ENCODE results near the gene METTL3. TPM values are rescaled to one million over a fixed set of nuclear protein-coding genes. Genes with fewer than 3 reads are reported as not detected.
"Not testable (repeated sequence)": the region's sequence is repeated elsewhere in the genome, so short reads cannot be mapped to it uniquely, and the experiment has no call there.

METTL3 gene
- polyA plus RNA-seq, 1 experiment, result 66.3 TPM

DNA sequence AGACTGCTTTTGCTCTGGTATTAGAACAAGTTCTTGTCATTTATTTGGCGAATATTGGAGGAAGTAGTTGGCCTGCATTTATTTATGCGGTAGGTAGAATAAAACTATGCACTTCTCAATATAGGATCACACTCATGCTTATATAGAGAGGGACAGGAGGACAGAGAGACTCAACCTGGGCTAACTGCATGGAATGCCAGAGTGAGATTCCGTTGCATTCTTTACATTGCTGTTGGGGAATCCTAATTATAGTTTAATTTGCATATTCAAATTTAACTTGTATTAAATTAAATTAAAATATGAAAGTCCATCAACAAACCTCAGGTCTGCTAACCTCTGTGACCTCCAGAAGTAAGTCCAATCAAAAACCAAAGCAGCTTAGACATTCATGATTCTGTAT is 42.1 kb upstream of the METTL3 start:
- DNase-seq (ENCODE audit: low read depth, low spot score), result no peak
- no peak overlapping the region for H3K4me3 ChIP-seq (ENCODE audit: low read depth, low read length)
- no peaks in the 10 kb centered on the region for H3K9me3 ChIP-seq (ENCODE audit: control insufficient read depth, insufficient read depth, low read length)
- ChIA-PET POLR2A (no interaction called here), CTCF (no interaction called here)
- TF ChIP-seq, protein P1, sequence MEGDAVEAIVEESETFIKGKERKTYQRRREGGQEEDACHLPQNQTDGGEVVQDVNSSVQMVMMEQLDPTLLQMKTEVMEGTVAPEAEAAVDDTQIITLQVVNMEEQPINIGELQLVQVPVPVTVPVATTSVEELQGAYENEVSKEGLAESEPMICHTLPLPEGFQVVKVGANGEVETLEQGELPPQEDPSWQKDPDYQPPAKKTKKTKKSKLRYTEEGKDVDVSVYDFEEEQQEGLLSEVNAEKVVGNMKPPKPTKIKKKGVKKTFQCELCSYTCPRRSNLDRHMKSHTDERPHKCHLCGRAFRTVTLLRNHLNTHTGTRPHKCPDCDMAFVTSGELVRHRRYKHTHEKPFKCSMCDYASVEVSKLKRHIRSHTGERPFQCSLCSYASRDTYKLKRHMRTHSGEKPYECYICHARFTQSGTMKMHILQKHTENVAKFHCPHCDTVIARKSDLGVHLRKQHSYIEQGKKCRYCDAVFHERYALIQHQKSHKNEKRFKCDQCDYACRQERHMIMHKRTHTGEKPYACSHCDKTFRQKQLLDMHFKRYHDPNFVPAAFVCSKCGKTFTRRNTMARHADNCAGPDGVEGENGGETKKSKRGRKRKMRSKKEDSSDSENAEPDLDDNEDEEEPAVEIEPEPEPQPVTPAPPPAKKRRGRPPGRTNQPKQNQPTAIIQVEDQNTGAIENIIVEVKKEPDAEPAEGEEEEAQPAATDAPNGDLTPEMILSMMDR (IDR thresholded peaks at IDR 0.05; ENCODE audit: low read depth, low read length), result no peak
- H3K27ac ChIP-seq (ENCODE audit: low read depth, low read length), result no peak overlapping the region
- no peaks in the 10 kb centered on the region for H3K27me3 ChIP-seq (ENCODE audit: control insufficient read depth, insufficient read depth, low read length)

DNA sequence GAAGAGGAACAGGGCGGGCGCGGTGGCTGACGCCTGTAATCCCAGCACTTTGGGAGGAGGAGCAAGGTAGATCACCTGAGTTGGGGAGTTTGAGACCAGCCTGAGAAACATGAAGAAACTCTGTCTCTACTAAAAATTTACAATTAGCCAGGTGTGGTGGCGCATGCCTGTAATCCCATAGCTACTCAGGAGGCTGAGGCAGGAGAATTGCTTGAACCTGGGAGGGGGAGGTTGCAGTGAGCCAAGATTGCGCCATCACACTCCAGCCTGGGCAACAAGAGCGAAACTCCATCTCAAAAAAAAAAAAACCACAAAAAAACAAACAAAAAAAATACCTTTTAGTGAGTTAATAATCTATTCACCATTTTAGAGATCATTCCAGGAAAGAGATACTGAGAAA is 33.4 kb upstream of the METTL3 start:
- POLR2A ChIA-PET; DNase-seq (ENCODE audit: low read depth, low spot score); H3K4me3 ChIP-seq (ENCODE audit: low read depth, low read length); H3K9me3 ChIP-seq (ENCODE audit: control insufficient read depth, insufficient read depth, low read length); H3K27me3 ChIP-seq (ENCODE audit: control insufficient read depth, insufficient read depth, low read length); H3K27ac ChIP-seq (ENCODE audit: low read depth, low read length): not testable (repeated sequence)
- CTCF ChIA-PET, result interaction anchor here (0.6 kb wide), 1 partner anchor 68 kb away, joined by 4 read pairs; the partner anchor contains the start of genes RAB2B and TOX4

DNA sequence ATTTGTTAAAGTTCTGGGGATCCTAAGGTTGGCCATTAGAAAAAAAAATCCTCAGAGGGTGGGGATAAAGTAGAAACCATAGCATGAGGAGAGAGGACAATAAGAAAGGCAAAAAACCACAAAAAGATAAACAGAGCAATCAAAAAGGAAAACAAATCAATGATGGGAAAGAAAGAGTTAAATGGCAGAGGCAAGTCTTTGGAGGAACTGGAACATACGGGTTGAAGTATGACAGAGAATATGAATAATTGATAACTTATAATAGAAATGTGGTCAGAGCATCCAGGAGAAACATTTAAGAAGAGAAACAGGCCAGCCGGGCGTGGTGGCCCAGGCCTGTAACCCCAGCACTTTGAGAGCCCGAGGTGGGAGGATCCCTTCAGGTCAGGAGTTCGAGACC is 32.8 kb upstream of the METTL3 start:
- TF ChIP-seq, protein P1 (IDR thresholded peaks at IDR 0.05; ENCODE audit: low read depth, low read length), result no peak
- Histone ChIP-seq H3K4me3 (ENCODE audit: low read depth, low read length) (no peak overlapping the region), H3K27ac (ENCODE audit: low read depth, low read length) (no peak overlapping the region), H3K9me3 (ENCODE audit: control insufficient read depth, insufficient read depth, low read length) (no peaks in the 10 kb centered on the region), H3K27me3 (ENCODE audit: control insufficient read depth, insufficient read depth, low read length) (peaks cover 10% of the 10 kb centered on the region)
- POLR2A ChIA-PET, result no interaction called here
- DNase-seq (ENCODE audit: low read depth, low spot score), result no peak
- CTCF ChIA-PET, result no interaction called here

DNA sequence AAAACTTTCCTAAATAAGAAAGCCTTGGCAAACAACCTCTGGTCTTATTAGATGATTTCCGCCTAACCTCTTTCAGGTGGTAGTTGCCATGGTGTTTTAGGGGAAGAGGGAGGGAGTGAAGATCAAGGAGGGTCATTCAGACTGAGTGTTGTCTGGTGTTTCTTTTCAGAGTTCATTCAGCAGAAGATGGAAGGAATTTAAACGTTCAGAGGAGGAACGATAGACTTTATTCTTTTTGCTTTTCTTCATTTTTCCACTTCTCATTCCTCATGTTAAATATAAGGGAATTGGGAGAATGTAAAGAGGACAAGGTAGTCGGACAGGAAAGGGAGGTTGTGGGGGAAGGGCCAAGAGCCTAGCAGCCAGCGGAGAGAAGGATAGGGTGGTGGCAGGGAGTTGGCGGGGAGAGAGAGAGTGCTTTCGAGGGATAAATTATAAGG is 32.4 kb upstream of the METTL3 start:
- no peak for DNase-seq (ENCODE audit: low read depth, low spot score)
- Histone ChIP-seq H3K27ac (ENCODE audit: low read depth, low read length) (no peak overlapping the region), H3K9me3 (ENCODE audit: control insufficient read depth, insufficient read depth, low read length) (no peaks in the 10 kb centered on the region), H3K4me3 (ENCODE audit: low read depth, low read length) (no peak overlapping the region), H3K27me3 (ENCODE audit: control insufficient read depth, insufficient read depth, low read length) (peaks cover 14% of the 10 kb centered on the region)
- ChIA-PET POLR2A (no interaction called here), CTCF (no interaction called here)
- TF ChIP-seq, protein P1 (IDR thresholded peaks at IDR 0.05; ENCODE audit: low read depth, low read length), result no peak

DNA sequence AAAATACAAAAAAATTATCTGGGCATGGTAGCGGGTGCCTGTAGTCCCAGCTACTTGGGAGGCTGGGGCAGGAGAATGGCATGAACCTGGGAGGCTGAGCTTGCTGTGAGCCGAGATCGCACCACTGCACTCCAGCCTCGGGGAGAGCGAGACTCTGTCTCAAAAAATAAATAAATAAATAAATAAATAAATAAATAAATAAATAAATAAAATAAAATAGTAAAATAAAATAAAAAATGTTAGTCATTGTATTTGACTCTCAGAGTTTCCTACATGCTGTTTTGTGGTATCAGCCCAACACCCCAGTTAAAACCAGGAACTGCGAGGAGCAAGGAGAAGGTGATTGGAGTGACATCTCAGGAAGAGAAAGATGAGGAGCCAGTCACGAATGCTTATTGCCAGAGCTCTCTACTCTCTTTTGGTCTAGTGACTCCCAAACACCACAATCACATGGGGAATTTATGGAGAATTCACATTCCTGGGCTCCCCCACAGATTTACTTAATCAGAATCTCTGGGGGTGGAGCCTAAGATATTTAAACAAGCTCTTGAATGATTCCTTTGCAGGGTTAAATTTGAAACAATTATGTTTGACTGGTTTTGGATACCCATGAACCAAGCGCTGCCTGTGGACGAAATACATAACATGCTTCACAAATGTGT is 30.4 kb upstream of the METTL3 start:
- H3K9me3 ChIP-seq (ENCODE audit: control insufficient read depth, insufficient read depth, low read length), result no peaks in the 10 kb centered on the region
- TF ChIP-seq, protein P1 (IDR thresholded peaks at IDR 0.05; ENCODE audit: low read depth, low read length), result no peak
- H3K27ac ChIP-seq (ENCODE audit: low read depth, low read length), result no peak overlapping the region
- DNase-seq (ENCODE audit: low read depth, low spot score), result no peak
- ChIA-PET CTCF (interaction anchor here (1.3 kb wide), 1 partner anchor 86 kb away, joined by 3 read pairs; the partner anchor contains the start of gene CHD8), POLR2A (interaction anchor here (0.5 kb wide), 1 partner anchor 30 kb away, joined by 3 read pairs; no protein-coding TSS in a partner anchor)
- peaks cover 29% of the 10 kb centered on the region for H3K27me3 ChIP-seq (ENCODE audit: control insufficient read depth, insufficient read depth, low read length)
- no peak overlapping the region for H3K4me3 ChIP-seq (ENCODE audit: low read depth, low read length)

Data from AG04450 (cell line).